GM12864 (cell line): ENCODE measurements around the gene TMEM63C.

Experiments used
- DNase-seq: peaks from one replicate; pipeline ENCODE4 v3.0.0-alpha.2; 2011; ENCODE audit warnings: low read depth
- H3K4me3 ChIP-seq: 2 replicates; pipeline ENCODE4 v1.5.1; 2011; ENCODE audit warnings: mild to moderate bottlenecking, low read depth, low read length, control low read depth
- TF ChIP-seq, protein P1 (sequence below): IDR thresholded peaks from 2 replicates; pipeline ENCODE4 v1.5.1; 2011; ENCODE audit warnings: low read depth, mild to moderate bottlenecking, moderate library complexity, low read length, control low read depth, inconsistent platforms; ENCODE audit errors: missing control alignments

Gene TMEM63C

GRCh38 chr14:77175843-77176242, 5.8 kb upstream of the TMEM63C start:
- H3K4me3 ChIP-seq = no peak overlapping the region

GRCh38 chr14:77177702-77178101, 3.9 kb upstream of the TMEM63C start:
- TF ChIP-seq, protein P1, sequence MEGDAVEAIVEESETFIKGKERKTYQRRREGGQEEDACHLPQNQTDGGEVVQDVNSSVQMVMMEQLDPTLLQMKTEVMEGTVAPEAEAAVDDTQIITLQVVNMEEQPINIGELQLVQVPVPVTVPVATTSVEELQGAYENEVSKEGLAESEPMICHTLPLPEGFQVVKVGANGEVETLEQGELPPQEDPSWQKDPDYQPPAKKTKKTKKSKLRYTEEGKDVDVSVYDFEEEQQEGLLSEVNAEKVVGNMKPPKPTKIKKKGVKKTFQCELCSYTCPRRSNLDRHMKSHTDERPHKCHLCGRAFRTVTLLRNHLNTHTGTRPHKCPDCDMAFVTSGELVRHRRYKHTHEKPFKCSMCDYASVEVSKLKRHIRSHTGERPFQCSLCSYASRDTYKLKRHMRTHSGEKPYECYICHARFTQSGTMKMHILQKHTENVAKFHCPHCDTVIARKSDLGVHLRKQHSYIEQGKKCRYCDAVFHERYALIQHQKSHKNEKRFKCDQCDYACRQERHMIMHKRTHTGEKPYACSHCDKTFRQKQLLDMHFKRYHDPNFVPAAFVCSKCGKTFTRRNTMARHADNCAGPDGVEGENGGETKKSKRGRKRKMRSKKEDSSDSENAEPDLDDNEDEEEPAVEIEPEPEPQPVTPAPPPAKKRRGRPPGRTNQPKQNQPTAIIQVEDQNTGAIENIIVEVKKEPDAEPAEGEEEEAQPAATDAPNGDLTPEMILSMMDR = no peak
- no peak overlapping the region for H3K4me3 ChIP-seq
- DNase-seq = no peak

More at GRCh38 chr14:77175843-77176242, 5.8 kb upstream of the TMEM63C start:
- TF ChIP-seq, protein P1 = no peak
- no peak for DNase-seq

DNA sequence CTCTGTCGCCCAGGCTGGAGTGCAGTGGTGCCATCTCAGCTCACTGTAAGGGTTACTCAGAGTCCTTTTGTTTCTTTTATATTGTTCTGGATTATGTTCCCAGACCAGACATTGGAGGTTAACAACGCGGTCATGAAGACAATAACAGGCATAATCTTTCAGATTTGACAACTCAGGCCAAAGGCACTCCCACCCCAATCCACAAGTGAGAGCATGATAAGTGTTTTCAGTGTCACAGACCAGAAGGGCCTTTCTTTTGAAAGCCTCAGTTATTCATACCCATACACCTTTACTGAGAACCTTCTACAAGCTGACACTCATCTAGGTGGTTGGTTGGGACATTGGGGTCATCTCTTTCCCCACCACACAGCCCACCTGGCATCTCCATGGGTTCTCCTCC, 2.9 kb upstream of the TMEM63C start:
- TF ChIP-seq, protein P1 = no peak
- no peak overlapping the region for H3K4me3 ChIP-seq
- no peak for DNase-seq

DNA sequence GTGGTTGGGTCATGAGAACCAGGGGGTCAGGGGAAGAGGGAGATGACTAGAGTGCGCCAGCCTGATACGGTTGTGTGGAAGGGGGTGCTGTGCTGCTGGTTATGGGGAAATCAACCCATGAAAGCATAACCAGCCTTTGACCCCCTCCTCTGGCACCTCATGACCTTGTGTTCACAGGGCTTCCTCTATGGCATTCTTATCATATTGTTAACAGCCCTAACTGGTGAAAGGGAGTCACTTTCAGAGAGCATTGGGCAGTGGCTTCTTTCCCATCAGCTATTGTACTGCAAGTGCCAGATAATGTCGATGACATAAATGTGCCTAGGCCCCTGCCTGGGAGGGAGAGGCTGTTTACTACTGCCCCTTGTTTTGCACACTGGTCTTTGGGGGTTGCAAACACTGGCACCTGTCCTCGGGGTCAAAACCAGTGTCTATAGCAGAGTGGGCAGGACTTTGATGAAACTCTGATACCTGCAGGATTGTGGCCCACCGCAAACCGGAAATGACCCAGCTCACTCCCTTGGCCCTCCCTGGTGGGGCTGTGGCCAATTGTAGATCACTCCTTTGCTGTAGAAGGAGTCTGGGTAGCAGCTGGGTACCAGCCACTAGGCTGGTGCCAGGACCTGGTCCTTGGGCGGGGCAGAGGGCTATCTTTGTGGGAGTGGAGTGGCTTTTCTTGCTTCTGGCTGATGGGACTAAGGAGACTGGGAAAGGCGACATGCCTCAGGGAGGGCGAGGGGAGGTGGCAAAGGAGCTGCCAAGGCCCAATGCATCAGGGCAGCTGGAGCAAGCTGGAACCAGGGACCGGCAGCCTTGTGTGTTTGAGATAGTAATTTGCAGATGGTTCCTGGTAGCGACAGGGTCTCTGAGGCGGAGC, 634 bp upstream of the TMEM63C start:
- TF ChIP-seq, protein P1 = no peak
- DNase-seq = no peak
- peak overlapping the region; percentile 47; the same call in 1 of the 2 replicates for H3K4me3 ChIP-seq

- H3K4me3 ChIP-seq = no peak overlapping the region
- TF ChIP-seq, protein P1 = no peak
- DNase-seq = no peak
Observed at GRCh38 chr14:77183896-77184295, 2.3 kb downstream of the TMEM63C start.

DNA sequence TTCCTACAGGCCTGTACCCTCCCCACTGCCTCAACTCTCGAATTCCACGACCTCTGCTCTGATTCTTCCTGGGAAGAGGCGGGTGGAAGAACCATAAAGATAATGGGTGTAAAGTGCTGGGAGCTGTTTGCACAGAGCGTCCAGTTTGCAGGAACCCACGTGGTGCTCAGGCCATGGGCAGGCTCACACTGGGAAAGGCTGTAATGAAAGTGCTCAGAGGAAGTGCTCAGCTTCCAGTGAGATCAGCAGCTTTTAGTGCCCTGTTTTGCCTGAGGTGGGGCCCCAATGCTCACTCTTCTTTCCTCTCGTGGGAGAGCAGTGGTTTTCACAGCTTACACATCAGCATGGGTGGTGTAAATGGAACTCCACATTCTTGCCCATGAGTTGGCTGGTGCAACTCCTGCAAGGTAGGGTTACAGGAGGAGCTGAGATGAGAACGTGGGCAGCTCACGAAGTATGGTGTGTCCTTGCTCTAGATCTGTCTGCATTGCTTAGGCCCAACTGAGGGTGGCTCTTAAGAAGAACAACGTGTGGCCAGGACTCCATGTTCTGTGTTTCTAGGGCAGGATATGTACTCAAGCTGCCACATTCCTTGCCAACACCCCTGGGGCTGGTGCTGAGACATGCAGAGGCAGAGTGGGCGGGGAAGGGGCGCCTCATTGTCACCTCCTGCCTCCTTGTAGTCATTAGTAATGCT, 2.9 kb downstream of the TMEM63C start:
- H3K4me3 ChIP-seq = no peak overlapping the region
- TF ChIP-seq, protein P1 = no peak
- DNase-seq = no peak
